HG03354 (cell line): Measurements from ENCODE around the gene DISC1.
"Not testable (repeated sequence)": the region's sequence is repeated elsewhere in the genome, so short reads cannot be mapped to it uniquely, and the experiment has no call there.

ENCODE experiments used
- ATAC-seq: cut with Tn5 transposase; IDR thresholded peaks from one replicate; pipeline ENCODE4 v1.9.1; 2021; ENCODE audit warnings: mild to moderate bottlenecking; ENCODE audit not compliant: unreplicated experiment, poor library complexity, severe bottlenecking

The DISC1 gene

GRCh38 chr1:231666220-231666936, 39.8 kb downstream of the DISC1 start:
- no peak for ATAC-seq

- ATAC-seq, result no peak
Measured at GRCh38 chr1:231666937-231667608, 40.5 kb downstream of the DISC1 start.

DNA sequence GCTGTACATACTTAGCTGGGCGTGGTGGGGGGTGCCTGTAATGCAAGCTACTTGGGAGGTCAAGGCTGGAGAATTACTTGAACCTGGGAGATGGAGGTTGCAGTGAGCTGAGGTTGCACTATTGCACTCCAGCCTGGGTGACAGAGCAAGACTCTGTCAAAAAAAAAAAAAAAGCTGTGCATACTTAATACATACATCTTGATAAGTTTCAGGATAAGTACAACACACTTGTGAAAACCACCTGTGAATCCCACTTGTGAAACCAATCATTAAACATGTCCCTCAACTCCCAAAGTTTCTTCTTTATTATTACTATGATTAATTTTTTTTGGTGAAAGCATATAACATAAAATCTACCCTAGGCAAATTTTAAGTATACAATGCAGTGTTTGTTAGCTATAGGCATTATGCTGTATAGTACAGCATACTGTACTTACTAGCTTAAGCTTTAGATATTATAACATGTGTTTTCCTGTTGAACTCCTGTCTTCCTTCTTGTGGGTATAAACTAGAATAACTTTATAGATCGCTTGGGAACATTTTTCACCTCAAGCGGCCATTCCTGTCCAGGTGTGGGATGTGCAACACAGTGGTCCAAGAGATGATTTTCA, 41.4 kb downstream of the DISC1 start:
- no peak for ATAC-seq

DNA sequence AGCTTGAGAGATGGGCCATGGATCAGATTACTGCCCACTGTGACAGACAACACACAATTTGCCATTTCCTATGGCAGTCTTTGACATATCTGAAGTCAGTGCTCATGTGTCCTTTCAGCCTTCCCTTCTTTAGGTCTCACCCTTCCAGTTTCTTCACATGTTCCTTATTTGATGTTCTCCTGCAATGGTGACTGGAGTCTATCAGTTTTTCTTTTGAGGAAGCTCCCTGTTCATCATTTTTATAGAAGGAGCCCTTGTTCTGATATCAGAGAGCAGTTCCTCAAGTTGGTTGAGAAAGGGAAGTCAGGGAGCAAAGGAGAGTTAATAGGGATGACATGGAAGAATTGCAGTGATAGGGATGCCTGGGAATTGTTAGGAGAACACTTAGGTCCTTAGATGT, 42.2 kb downstream of the DISC1 start:
- ATAC-seq, result no peak

DNA sequence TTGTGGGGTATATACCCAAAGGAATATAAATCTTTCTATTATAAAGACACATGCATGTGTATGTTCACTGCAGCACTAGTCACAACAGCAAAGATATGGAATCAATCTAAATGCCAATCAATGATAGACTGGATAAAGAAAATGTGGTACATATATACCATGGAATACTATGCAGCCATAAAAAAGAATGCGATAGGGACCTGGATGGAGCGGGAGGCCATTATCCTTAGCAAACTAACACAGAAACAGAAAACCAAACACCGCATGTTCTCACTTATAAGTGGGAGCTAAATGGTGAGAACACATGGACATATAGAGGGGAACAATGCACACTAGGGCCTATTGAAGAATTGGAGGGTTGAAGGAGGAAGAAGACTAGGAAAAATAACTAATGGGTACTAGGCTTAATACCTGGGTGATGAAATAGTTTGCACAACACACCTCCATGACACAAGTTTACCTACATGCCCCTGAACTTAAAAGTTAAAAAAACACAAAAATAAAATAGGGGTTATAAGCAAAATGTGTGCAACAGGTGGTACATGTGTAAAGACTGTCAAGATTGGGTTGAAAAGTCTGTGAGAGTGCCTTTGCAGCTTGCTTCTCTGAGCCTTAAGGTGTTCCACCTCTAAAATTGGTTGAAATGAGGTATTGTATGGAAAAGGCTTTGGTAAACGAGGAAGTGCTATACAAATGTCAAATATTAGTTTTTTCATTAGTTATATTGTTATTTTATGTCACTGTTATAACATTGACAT, 43.5 kb downstream of the DISC1 start:
- not testable (repeated sequence) for ATAC-seq

DNA sequence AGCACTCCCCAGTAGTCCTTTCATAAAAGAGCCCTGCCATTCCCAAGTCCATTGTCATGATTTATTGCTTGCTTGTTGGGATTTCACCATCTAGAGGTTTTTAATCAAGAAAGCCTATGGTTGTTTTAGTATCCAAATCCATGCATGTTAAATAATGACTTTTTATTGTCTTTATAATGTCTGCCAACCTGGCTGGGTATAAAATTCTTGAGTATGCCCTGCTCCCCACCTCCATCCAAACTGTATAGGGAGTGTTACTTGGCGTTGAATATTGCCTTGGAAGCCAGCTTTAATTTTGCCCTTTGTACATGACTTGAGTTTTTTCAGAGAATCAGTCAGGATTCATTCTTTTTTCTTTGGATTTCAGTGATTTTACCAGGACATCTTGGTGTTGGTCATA, 44.2 kb downstream of the DISC1 start:
- no peak for ATAC-seq

GRCh38 chr1:231674575-231674974, 48.0 kb downstream of the DISC1 start:
- no peak for ATAC-seq

DNA sequence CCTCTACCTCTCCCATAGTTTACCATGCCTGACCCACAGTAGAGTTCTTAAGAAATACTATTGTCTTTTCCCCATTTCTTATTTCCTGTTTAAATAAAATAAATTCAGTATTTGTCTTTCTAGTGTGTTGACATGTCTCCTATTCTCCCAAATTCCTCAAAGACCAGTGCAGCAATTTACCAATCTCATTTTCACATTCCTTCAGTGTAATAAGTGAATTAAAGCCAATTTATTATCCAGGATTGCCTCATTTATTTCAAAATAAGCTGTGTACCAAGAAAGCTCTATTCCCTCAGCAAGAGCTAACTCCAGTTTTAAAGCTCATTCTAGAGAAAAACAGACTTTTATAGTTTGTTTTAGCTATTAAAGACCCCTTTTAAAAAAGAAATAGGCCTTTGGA, 49.9 kb downstream of the DISC1 start:
- no peak for ATAC-seq

DNA sequence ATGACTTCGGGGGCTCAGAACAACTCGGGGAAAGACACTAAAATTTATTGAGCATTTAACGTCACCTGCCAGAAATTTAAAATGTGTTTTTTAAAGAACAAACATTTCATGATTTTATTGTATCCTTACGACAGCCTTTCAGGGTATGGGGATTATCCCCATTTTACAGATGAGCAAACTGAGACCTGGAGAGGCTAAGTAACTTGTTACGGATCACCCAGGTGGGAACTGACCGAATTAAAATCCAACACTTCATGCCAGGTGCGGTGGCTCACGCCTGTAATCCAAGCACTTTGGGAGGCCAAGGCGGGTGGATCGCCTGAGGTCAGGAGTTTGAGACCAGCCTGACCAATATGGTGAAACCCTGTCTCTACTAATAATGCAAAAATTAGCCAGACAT, 50.9 kb downstream of the DISC1 start:
- ATAC-seq, result no peak

DNA sequence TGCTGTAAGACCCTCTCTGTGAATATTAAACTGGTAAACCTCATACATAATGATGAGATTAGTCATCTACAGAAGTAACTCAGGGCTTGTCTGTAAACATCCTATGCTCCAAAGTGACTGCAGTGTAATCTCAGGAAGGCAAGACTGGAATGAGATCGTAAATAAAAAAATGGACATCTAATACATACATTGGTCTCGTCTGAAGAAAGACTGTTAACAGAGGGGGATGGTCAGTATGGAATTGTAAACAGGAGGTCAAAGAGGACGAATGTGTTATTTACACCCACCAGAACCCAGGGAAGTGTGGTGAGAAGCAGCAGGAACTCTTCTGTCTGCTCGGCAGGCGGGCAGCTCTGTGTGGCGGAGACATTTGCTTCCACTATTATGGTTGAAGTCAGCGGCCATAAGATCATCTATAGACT, 51.4 kb downstream of the DISC1 start:
- no peak for ATAC-seq

DNA sequence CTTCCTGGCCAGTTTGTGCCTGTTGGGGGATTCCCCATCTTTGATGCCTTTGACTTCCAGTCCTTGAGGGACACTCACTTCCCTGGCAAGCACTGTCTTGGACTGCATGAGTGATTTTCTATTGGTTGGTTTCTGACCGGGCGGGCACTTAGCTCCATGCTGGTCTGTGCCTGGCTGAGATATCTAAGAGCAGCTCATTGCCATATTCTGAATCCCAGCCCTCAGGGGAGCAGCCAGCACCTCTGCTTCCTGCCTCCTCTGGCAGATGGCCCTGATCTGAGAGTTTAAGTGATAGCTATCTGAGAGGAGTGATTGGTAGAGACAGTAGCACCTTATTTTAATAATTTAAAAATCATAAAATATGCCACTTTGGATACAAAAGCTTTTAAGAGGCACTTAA, 52.5 kb downstream of the DISC1 start:
- ATAC-seq, result no peak

GRCh38 chr1:231681006-231681405, 54.4 kb downstream of the DISC1 start:
- no peak for ATAC-seq

- no peak for ATAC-seq
Measured at GRCh38 chr1:231682779-231683178, 56.2 kb downstream of the DISC1 start.

DNA sequence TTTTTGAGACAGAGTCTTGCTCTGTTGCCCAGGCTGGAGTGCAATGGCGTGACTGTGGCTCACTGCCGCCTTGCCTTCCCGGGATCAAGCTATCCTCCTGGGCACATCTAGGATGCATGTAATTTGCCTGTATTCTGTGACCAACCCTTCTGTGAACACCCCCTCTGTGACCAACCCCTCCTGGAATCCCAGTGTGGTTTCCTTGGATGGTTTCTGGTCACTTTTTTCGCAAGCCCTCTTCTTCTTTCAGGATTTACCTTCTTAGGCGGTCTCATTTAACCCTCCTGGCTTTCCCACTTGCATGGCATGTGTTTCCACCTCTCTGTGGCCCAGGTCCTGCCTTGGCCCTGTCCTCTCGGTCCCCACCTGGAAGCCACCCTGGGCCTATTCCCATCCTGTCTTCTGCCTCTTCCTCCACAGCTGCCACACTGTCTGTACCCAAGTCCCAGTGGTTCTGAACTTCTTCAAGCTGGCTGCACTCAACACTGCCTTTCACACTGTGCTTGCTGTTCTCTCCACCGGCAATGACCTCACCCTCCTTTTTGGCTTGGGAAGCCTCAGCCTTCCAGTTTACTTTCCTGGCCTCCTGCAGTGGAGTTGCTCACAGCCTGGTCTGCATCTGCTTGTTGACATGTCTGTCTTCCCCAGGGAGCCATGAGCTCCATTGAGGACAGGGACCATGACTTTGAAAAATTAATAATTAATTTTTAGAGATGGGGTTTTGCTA, 57.0 kb downstream of the DISC1 start:
- ATAC-seq, result no peak

DNA sequence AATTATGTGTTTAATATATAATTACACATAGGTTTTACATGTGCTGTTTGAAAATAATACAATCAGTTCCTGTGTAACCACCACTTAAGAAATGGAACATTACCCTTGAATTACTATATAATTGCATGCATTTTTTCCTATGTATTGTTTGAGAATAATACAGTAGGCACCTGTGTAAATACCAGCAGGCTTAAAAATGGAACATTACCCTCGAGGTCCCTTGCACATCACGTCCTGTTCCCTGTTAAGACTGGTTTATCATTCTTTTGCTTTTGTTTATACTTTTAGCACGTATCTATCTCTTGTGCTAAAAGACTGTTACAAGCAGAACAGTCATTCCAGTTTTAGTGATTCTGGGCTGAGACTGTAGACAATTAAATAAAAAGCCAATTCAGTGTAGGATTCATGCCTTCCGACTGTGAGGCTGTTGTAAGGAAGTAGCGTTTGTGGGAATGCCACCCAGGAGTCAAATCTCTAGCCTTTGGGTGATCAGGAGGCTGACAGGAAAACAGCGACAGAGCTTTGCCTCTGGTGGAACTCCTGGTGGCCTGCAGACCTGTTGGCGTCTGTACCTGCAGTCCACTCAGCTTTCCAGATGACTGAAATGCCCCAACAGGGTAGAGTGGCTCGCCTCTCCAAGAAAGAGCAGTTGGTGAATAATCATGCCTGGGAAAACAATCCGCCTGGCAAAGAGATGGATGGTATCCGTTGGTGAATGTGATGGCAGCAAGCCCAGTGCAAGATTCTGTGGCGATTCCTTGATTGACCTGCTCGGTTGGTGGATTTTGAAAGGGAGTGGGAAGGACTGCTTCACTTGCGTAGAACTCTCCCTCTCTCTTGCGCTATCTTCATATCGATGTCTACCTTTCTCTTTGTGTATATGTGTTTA, 58.0 kb downstream of the DISC1 start:
- ATAC-seq, result no peak

DNA sequence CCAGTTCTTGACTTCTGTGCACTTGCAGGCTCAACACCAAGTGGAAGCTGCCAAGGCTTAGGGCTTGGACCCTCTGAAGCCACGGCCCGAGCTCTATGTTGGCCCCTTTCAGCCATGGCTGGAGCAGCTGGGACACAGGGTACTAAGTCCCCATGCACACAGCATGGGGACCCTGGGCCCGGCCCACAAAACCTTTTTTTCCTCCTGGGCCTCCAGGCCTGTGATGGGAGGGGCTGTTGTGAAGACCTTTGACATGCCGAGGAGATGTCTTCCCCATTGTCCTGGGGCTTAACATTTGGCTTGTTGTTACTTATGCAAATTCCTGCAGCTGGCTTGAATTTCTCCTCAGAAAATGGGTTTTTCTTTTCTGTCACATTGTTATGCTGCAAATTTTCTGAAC, 59.8 kb downstream of the DISC1 start:
- ATAC-seq, result no peak

GRCh38 chr1:231688989-231689388, 62.4 kb downstream of the DISC1 start:
- no peak for ATAC-seq

- peak; percentile 46 for ATAC-seq
Measured at GRCh38 chr1:231690059-231690458, 63.5 kb downstream of the DISC1 start.
